ENCODE data around the gene CCL28.

Gene CCL28

GRCh38 chr5:43354774-43355173 is 57.4 kb downstream of the CCL28 start:
- DNase-seq, result no peak

GRCh38 chr5:43353668-43354067 is 58.5 kb downstream of the CCL28 start:
- DNase-seq, result no peak

- no peak for DNase-seq
Measured at GRCh38 chr5:43352915-43353314, 59.3 kb downstream of the CCL28 start.

- DNase-seq, result no peak
Measured at GRCh38 chr5:43352131-43352530, 60.1 kb downstream of the CCL28 start.

- DNase-seq, result no peak
Measured at GRCh38 chr5:43348861-43349363, 63.3 kb downstream of the CCL28 start.

- no peak for DNase-seq
Measured at GRCh38 chr5:43348207-43348606, 64.0 kb downstream of the CCL28 start.

- no peak for DNase-seq
Measured at GRCh38 chr5:43338862-43339261, 73.3 kb downstream of the CCL28 start.

GRCh38 chr5:43336159-43336558 is 76.0 kb downstream of the CCL28 start:
- no peak for DNase-seq

- no peak for DNase-seq
Measured at GRCh38 chr5:43335681-43336080, 76.5 kb downstream of the CCL28 start.

- DNase-seq, result no peak
Measured at GRCh38 chr5:43332401-43332800, 79.8 kb downstream of the CCL28 start.

Data from NCI-H2171 (cell line).